ENCODE measurements around the gene RGPD4. TPM values are rescaled to one million over a fixed set of nuclear protein-coding genes. Genes with fewer than 3 reads are reported as not detected.

The RGPD4 gene
- total RNA-seq, 2 experiments from 2014 or later, result 0.53 to 0.63 TPM

- no peak overlapping the region for H3K4me3 Mint-ChIP-seq
- no peaks in the 10 kb centered on the region for H3K36me3 Mint-ChIP-seq (ENCODE audit: low read depth)
- no peak overlapping the region for H3K27ac Mint-ChIP-seq
- peaks cover 2% of the 10 kb centered on the region for H3K9me3 Mint-ChIP-seq
- DNase-seq, result no peak
- no peak overlapping the region for H3K4me3 ChIP-seq (ENCODE audit: low read length)
- intact Hi-C loops (cut with DNase I, micrococcal nuclease), result no loop called here
- TF ChIP-seq CTCF (IDR thresholded peaks at IDR 0.05), result no peak
- no peaks in the 10 kb centered on the region for H3K4me1 Mint-ChIP-seq (ENCODE audit: low read depth)
- no peak overlapping the region for H3K27ac ChIP-seq (ENCODE audit: low read depth in 1 of 2, low read length in 2 of 2)
- POLR2A ChIA-PET, result no interaction called here
- CTCF ChIA-PET, result no interaction called here
- H3K9me3 ChIP-seq (ENCODE audit: control insufficient read depth in 1 of 2, insufficient read depth in 1 of 2, low read length in 2 of 2), result peaks cover 0 to 4% of the 10 kb centered on the region in 2 experiments
- no peaks in the 10 kb centered on the region for H3K27me3 Mint-ChIP-seq
- no peaks in the 10 kb centered on the region for H3K36me3 ChIP-seq (ENCODE audit: insufficient read depth, low read length)
- ATAC-seq (ENCODE audit: poor library complexity), result no peak
- no peaks in the 10 kb centered on the region for H3K27me3 ChIP-seq (ENCODE audit: control insufficient read depth in 1 of 2, insufficient read depth in 2 of 2, low read length in 2 of 2)
- no peaks in the 10 kb centered on the region for H3K4me1 ChIP-seq (ENCODE audit: insufficient read depth, low read length)
Observed at GRCh38 chr2:107801498-107801897, 25.2 kb upstream of the RGPD4 start.

- CTCF ChIA-PET, result no interaction called here
- Mint-ChIP-seq H3K4me3 (no peak overlapping the region), H3K27ac (no peak overlapping the region), H3K9me3 (no peaks in the 10 kb centered on the region), H3K36me3 (ENCODE audit: low read depth) (no peaks in the 10 kb centered on the region), H3K4me1 (ENCODE audit: low read depth) (no peaks in the 10 kb centered on the region), H3K27me3 (no peaks in the 10 kb centered on the region)
- ATAC-seq (ENCODE audit: poor library complexity) (no peak), DNase-seq (no peak)
- H3K4me3 ChIP-seq (ENCODE audit: low read length), result no peak overlapping the region
- H3K27ac ChIP-seq (ENCODE audit: low read depth in 1 of 2, low read length in 2 of 2), result no peak overlapping the region
- H3K9me3 ChIP-seq (ENCODE audit: control insufficient read depth in 1 of 2, insufficient read depth in 1 of 2, low read length in 2 of 2), result no peaks in the 10 kb centered on the region
- intact Hi-C loops (cut with DNase I, micrococcal nuclease), result no loop called here
- TF ChIP-seq CTCF (IDR thresholded peaks at IDR 0.05), result no peak
- no peaks in the 10 kb centered on the region for H3K36me3 ChIP-seq (ENCODE audit: insufficient read depth, low read length)
- POLR2A ChIA-PET, result no interaction called here
- no peaks in the 10 kb centered on the region for H3K4me1 ChIP-seq (ENCODE audit: insufficient read depth, low read length)
- H3K27me3 ChIP-seq (ENCODE audit: control insufficient read depth in 1 of 2, insufficient read depth in 2 of 2, low read length in 2 of 2), result no peaks in the 10 kb centered on the region
Observed at GRCh38 chr2:107804608-107805498, 21.8 kb upstream of the RGPD4 start.

- H3K9me3 Mint-ChIP-seq, result no peaks in the 10 kb centered on the region
- ChIA-PET POLR2A (no interaction called here), CTCF (no interaction called here)
- H3K36me3 Mint-ChIP-seq (ENCODE audit: low read depth), result no peaks in the 10 kb centered on the region
- H3K4me3 ChIP-seq (ENCODE audit: low read length), result no peak overlapping the region
- no peaks in the 10 kb centered on the region for H3K27me3 Mint-ChIP-seq
- H3K27ac ChIP-seq (ENCODE audit: low read depth in 1 of 2, low read length in 2 of 2), result no peak overlapping the region
- no peaks in the 10 kb centered on the region for H3K9me3 ChIP-seq (ENCODE audit: control insufficient read depth in 1 of 2, insufficient read depth in 1 of 2, low read length in 2 of 2)
- ATAC-seq (ENCODE audit: poor library complexity) (no peak), DNase-seq (no peak)
- H3K4me3 Mint-ChIP-seq, result no peak overlapping the region
- no peaks in the 10 kb centered on the region for H3K36me3 ChIP-seq (ENCODE audit: insufficient read depth, low read length)
- no peaks in the 10 kb centered on the region for H3K4me1 ChIP-seq (ENCODE audit: insufficient read depth, low read length)
- H3K27me3 ChIP-seq (ENCODE audit: control insufficient read depth in 1 of 2, insufficient read depth in 2 of 2, low read length in 2 of 2), result no peaks in the 10 kb centered on the region
- intact Hi-C loops (cut with DNase I, micrococcal nuclease), result no loop called here
- TF ChIP-seq CTCF (IDR thresholded peaks at IDR 0.05), result no peak
- no peaks in the 10 kb centered on the region for H3K4me1 Mint-ChIP-seq (ENCODE audit: low read depth)
- H3K27ac Mint-ChIP-seq, result no peak overlapping the region
Observed at GRCh38 chr2:107806901-107807300, 19.8 kb upstream of the RGPD4 start.

All from CD4-positive, alpha-beta T cell (primary cell).